Activated CD8-positive, alpha-beta memory T cell treated with anti-CD3 and anti-CD28 coated beads for 48 hours (primary cell): Measurements from ENCODE around the gene ZYG11B.
A peak's percentile ranks its signal among the peaks of the same experiment; 100 is the strongest.
"Not testable (repeated sequence)": the region's sequence is repeated elsewhere in the genome, so short reads cannot be mapped to it uniquely, and the experiment has no call there.

Experiments used
- DNase-seq, 3 experiments: peaks; one replicate each; pipeline ENCODE4 v3.0.0-alpha.2; 2020; ENCODE audit warnings: low read depth in 2 of 3, low spot score in 2 of 3

Gene ZYG11B

GRCh38 chr1:52842643-52843310 is 116.5 kb downstream of the ZYG11B start, which contains the start of gene ZYG11A:
ZYG11A (plus strand) TSS chr1:52842760; CDS start chr1:52842884, 124 bp downstream.
- peak; percentile 28 to 51 (median 49) for DNase-seq

GRCh38 chr1:52845119-52845518 is 118.9 kb downstream of the ZYG11B start:
- not testable (repeated sequence) for DNase-seq

GRCh38 chr1:52848423-52848822 is 122.2 kb downstream of the ZYG11B start:
- DNase-seq = no peak

- no peak for DNase-seq
These were observed 124.7 kb downstream of the ZYG11B start for GRCh38 chr1:52850951-52851350.

GRCh38 chr1:52852854-52853253 is 126.6 kb downstream of the ZYG11B start:
- DNase-seq = no peak

GRCh38 chr1:52855584-52855983 is 129.3 kb downstream of the ZYG11B start:
- DNase-seq = no peak

- DNase-seq = no peak
These were observed 129.8 kb downstream of the ZYG11B start for GRCh38 chr1:52856026-52856425.

- DNase-seq = no peak
These were observed 131.2 kb downstream of the ZYG11B start for GRCh38 chr1:52857443-52857842.

- no peak for DNase-seq
These were observed 136.6 kb downstream of the ZYG11B start for GRCh38 chr1:52862666-52863458.

GRCh38 chr1:52867087-52867863 is 141.0 kb downstream of the ZYG11B start:
- DNase-seq = no peak

- not testable (repeated sequence) for DNase-seq
These were observed 143.5 kb downstream of the ZYG11B start for GRCh38 chr1:52869727-52870126.

- no peak for DNase-seq
These were observed 150.6 kb downstream of the ZYG11B start for GRCh38 chr1:52876843-52877242.
